HEK293 (cell line): ENCODE results near the gene KLK6.
A peak's percentile ranks its signal among the peaks of the same experiment; 100 is the strongest.

ENCODE experiments used
- GLIS2 ChIP-seq: fragments of 450-650 bp; formaldehyde crosslinking; IDR thresholded peaks from 2 replicates; pipeline ENCODE4 v1.5.1; 2016; ENCODE audit warnings: missing biosample characterization, missing genetic modification characterization
- KLF9 ChIP-seq: fragments of 450-650 bp; formaldehyde crosslinking; IDR thresholded peaks from 2 replicates; pipeline ENCODE4 v1.5.1; 2016; ENCODE audit warnings: missing biosample characterization, missing genetic modification characterization, low read depth
- MEIS1 ChIP-seq: sonication (generic); formaldehyde crosslinking; IDR thresholded peaks from 2 replicates; pipeline ENCODE4 v1.8.1; 2022; ENCODE audit warnings: missing genetic modification reagents, mild to moderate bottlenecking, borderline replicate concordance
- PATZ1 ChIP-seq: fragments of 450-650 bp; formaldehyde crosslinking; IDR thresholded peaks from 2 replicates; pipeline ENCODE4 v1.5.1; 2016; ENCODE audit warnings: missing biosample characterization, missing genetic modification characterization
- PRDM10 ChIP-seq: fragments of 450-650 bp; formaldehyde crosslinking; IDR thresholded peaks from 2 replicates; pipeline ENCODE4 v1.5.1; 2016; ENCODE audit warnings: missing biosample characterization, missing genetic modification characterization
- REPIN1 ChIP-seq: fragments of 450-650 bp; formaldehyde crosslinking; IDR thresholded peaks from 2 replicates; pipeline ENCODE4 v1.5.1; 2017; ENCODE audit warnings: missing biosample characterization, missing genetic modification characterization, low read depth
- SCRT2 ChIP-seq: fragments of 450-650 bp; formaldehyde crosslinking; IDR thresholded peaks from 2 replicates; pipeline ENCODE4 v1.5.1; 2016; ENCODE audit warnings: missing biosample characterization, missing genetic modification characterization
- SP3 ChIP-seq: fragments of 450-650 bp; formaldehyde crosslinking; IDR thresholded peaks from 2 replicates; pipeline ENCODE4 v1.5.1; 2016; ENCODE audit warnings: missing biosample characterization, missing genetic modification characterization
- ZBTB17 ChIP-seq: fragments of 450-650 bp; formaldehyde crosslinking; IDR thresholded peaks from 2 replicates; pipeline ENCODE4 v1.5.1; 2016; ENCODE audit warnings: missing biosample characterization, missing genetic modification characterization
- ZBTB26 ChIP-seq: fragments of 450-650 bp; formaldehyde crosslinking; optimal IDR thresholded peaks from 2 replicates; pipeline ENCODE3; 2016; ENCODE audit warnings: missing biosample characterization, mild to moderate bottlenecking, missing genetic modification characterization
- ZNF112 ChIP-seq: fragments of 450-650 bp; formaldehyde crosslinking; IDR thresholded peaks from 2 replicates; pipeline ENCODE4 v1.5.0; 2017; ENCODE audit warnings: missing biosample characterization, missing genetic modification characterization
- ZNF114 ChIP-seq: fragments of 450-650 bp; formaldehyde crosslinking; IDR thresholded peaks from 2 replicates; pipeline ENCODE4 v1.5.0; 2017; ENCODE audit warnings: missing biosample characterization, missing genetic modification characterization
- ZNF133 ChIP-seq: fragments of 450-650 bp; formaldehyde crosslinking; IDR thresholded peaks from 2 replicates; pipeline ENCODE4 v1.5.1; 2016; ENCODE audit warnings: missing biosample characterization, missing genetic modification characterization
- ZNF155 ChIP-seq: fragments of 450-650 bp; formaldehyde crosslinking; IDR thresholded peaks from 2 replicates; pipeline ENCODE4 v1.5.1; 2016; ENCODE audit warnings: missing biosample characterization, missing genetic modification characterization
- ZNF24 ChIP-seq: fragments of 450-650 bp; formaldehyde crosslinking; IDR thresholded peaks from 2 replicates; pipeline ENCODE4 v1.5.1; 2016; ENCODE audit warnings: missing biosample characterization, missing genetic modification characterization
- ZNF280D ChIP-seq: fragments of 450-650 bp; formaldehyde crosslinking; IDR thresholded peaks from 2 replicates; pipeline ENCODE4 v1.5.1; 2016; ENCODE audit warnings: missing biosample characterization, missing genetic modification characterization
- ZNF362 ChIP-seq: fragments of 450-650 bp; formaldehyde crosslinking; IDR thresholded peaks from 2 replicates; pipeline ENCODE4 v1.5.1; 2016; ENCODE audit warnings: missing biosample characterization, missing genetic modification characterization
- ZNF37A ChIP-seq: fragments of 450-650 bp; IDR thresholded peaks from 2 replicates; pipeline ENCODE4 v1.5.1; 2018; ENCODE audit warnings: missing biosample characterization, missing genetic modification characterization
- ZNF426 ChIP-seq: fragments of 450-650 bp; formaldehyde crosslinking; IDR thresholded peaks from 2 replicates; pipeline ENCODE4 v1.5.1; 2017; ENCODE audit warnings: missing biosample characterization, missing genetic modification characterization, mild to moderate bottlenecking, inconsistent platforms, moderate library complexity
- ZNF473 ChIP-seq: fragments of 450-650 bp; formaldehyde crosslinking; IDR thresholded peaks from 2 replicates; pipeline ENCODE4 v1.5.1; 2017; ENCODE audit warnings: missing biosample characterization, missing genetic modification characterization
- ZNF48 ChIP-seq: fragments of 450-650 bp; formaldehyde crosslinking; IDR thresholded peaks from 2 replicates; pipeline ENCODE4 v1.5.1; 2016; ENCODE audit warnings: missing biosample characterization, missing genetic modification characterization
- ZNF560 ChIP-seq: fragments of 450-650 bp; formaldehyde crosslinking; IDR thresholded peaks from 2 replicates; pipeline ENCODE4 v1.5.1; 2017; ENCODE audit warnings: missing biosample characterization, missing genetic modification characterization, borderline replicate concordance
- ZNF596 ChIP-seq: fragments of 450-650 bp; IDR thresholded peaks from 2 replicates; pipeline ENCODE4 v1.5.0; 2018; ENCODE audit warnings: missing biosample characterization, mild to moderate bottlenecking, missing genetic modification characterization, moderate library complexity
- ZNF654 ChIP-seq: fragments of 450-650 bp; formaldehyde crosslinking; IDR thresholded peaks from 2 replicates; pipeline ENCODE4 v1.5.1; 2016; ENCODE audit warnings: low read depth, missing biosample characterization, missing genetic modification characterization
- ZNF768 ChIP-seq: fragments of 450-650 bp; formaldehyde crosslinking; IDR thresholded peaks from 2 replicates; pipeline ENCODE4 v1.5.1; 2018; ENCODE audit warnings: missing biosample characterization, mild to moderate bottlenecking, missing genetic modification characterization
- ZNF843 ChIP-seq: fragments of 450-650 bp; formaldehyde crosslinking; IDR thresholded peaks from 2 replicates; pipeline ENCODE4 v1.5.1; 2016; ENCODE audit warnings: missing biosample characterization, missing genetic modification characterization

KLK6 gene

GRCh38 chr19:50912727-50913716, 56.4 kb downstream of the KLK6 start (continued):
- TF ChIP-seq PRDM10 (peak; percentile 50; the same call in 1 of the 2 replicates), SCRT2 (tag by site-specific recombination) (no peak), PATZ1 (tag by site-specific recombination) (peak; percentile 81), MEIS1 (CRISPR knock-in tag) (no peak), ZNF37A (tag by site-specific recombination) (no peak), ZBTB26 (peak; percentile 56), SP3 (tag by site-specific recombination) (peak; percentile 28; the same call in 1 of the 2 replicates), ZNF48 (tag by site-specific recombination) (no peak; the same call in 1 of the 2 replicates), ZNF280D (tag by site-specific recombination) (no peak), ZNF112 (tag by site-specific recombination) (no peak), ZNF473 (tag by site-specific recombination) (no peak), ZNF560 (tag by site-specific recombination) (no peak), ZNF654 (tag by site-specific recombination) (no peak), ZNF114 (no peak), ZBTB17 (tag by site-specific recombination) (peak; percentile 79), ZNF362 (tag by site-specific recombination) (no peak), KLF9 (tag by site-specific recombination) (0 out of 2 replicates have a peak, but pooled peaks have one; percentile 8), ZNF768 (tag by site-specific recombination) (no peak), ZNF843 (tag by site-specific recombination) (peak; percentile 40; the same call in 1 of the 2 replicates), ZNF426 (tag by site-specific recombination) (no peak), ZNF133 (tag by site-specific recombination) (no peak), ZNF155 (tag by site-specific recombination) (no peak), GLIS2 (tag by site-specific recombination) (peak; percentile 54; the same call in 1 of the 2 replicates), REPIN1 (tag by site-specific recombination) (no peak), ZNF596 (tag by site-specific recombination) (peak; percentile 46; the same call in 1 of the 2 replicates), ZNF24 (tag by site-specific recombination) (peak; percentile 55; the same call in 1 of the 2 replicates)
